GM12878 (cell line): ENCODE results near the gene LEMD2. TPM values are rescaled to one million over a fixed set of nuclear protein-coding genes. Genes with fewer than 3 reads are reported as not detected.

ENCODE experiments used
- ATAC-seq: fragments of 200-7000 bp; cut with Tn5 transposase; 3 replicates; pipeline ENCODE4 v1.9.1; 2020; ENCODE audit warnings: mild to moderate bottlenecking, moderate library complexity
- BruUV-seq: library from RNA; stranded (reverse); fragments of 400-500 nt; replicated peaks from 2 replicates; lab custom pipeline; 2021; lab: Mats Ljungman, UMichigan
- CTCF ChIA-PET: fragments of 300-600 bp; sonication (Branson Sonifier 250); formaldehyde crosslinking; extraction: SDS; loops from one replicate; lab custom pipeline; 2021; ENCODE audit warnings: inconsistent platforms; lab: Yijun Ruan, JAX
- POLR2A ChIA-PET: fragments of 350-600 bp; formaldehyde crosslinking; extraction: SDS; loops from one replicate; lab custom pipeline; 2021; ENCODE audit warnings: inconsistent platforms; lab: Charles Lee
- RAD21 ChIA-PET: fragments of 300-600 bp; sonication (Branson Sonifier 250); formaldehyde crosslinking; loops from one replicate; lab custom pipeline; 2023; ENCODE audit warnings: antibody characterized with exemption; ENCODE audit not compliant: unreplicated experiment; lab: Charles Lee
- SMC1A ChIA-PET: fragments of 300-600 bp; sonication (Branson Sonifier 250); formaldehyde crosslinking; loops from one replicate; lab custom pipeline; 2023; ENCODE audit not compliant: unreplicated experiment, uncharacterized antibody; lab: Charles Lee
- DNase-seq: peaks from one replicate; pipeline ENCODE4 v3.0.0-alpha.2; 2011; ENCODE audit warnings: low read depth, low spot score
- FAIRE-seq: peaks from 3 replicates; lab custom pipeline; 2011; peaks lifted over from hg19 to GRCh38; lab: Jason Lieb, UNC
- H2AFZ ChIP-seq: 2 replicates; pipeline ENCODE4 v1.6.0; 2011; ENCODE audit warnings: low read depth, low read length, control low read depth; ENCODE audit not compliant: control insufficient read depth
- H3K27ac ChIP-seq: 2 replicates; pipeline ENCODE4 v1.5.1; 2011; ENCODE audit warnings: control low read depth; ENCODE audit not compliant: control insufficient read depth, insufficient read depth
- H3K27me3 ChIP-seq, 2 experiments: replicated peaks in 1 of 2; 2 replicates each; pipeline versions ENCODE4 v1.6.0 to v1.6.1; 2011; ENCODE audit warnings: low read length in 1 of 2; ENCODE audit not compliant: control insufficient read depth in 2 of 2, insufficient read depth in 2 of 2
- H3K36me3 ChIP-seq, 2 experiments: 2 replicates each; pipeline ENCODE4 v1.5.1; 2011; ENCODE audit warnings: low read length in 1 of 2; ENCODE audit not compliant: control insufficient read depth in 2 of 2, insufficient read depth in 2 of 2
- H3K4me1 ChIP-seq: 2 replicates; pipeline ENCODE4 v1.6.1; 2011; ENCODE audit warnings: mild to moderate bottlenecking, low read length, moderate library complexity, mixed read lengths; ENCODE audit not compliant: control insufficient read depth, insufficient read depth
- H3K4me2 ChIP-seq: 2 replicates; pipeline ENCODE4 v1.6.0; 2011; ENCODE audit warnings: control low read depth; ENCODE audit not compliant: control insufficient read depth, insufficient read depth
- H3K4me3 ChIP-seq: fragments of 200-600 bp; sonication (generic); 2 replicates; pipeline ENCODE4 v1.5.1; 2016
- H3K79me2 ChIP-seq: 2 replicates; pipeline ENCODE4 v1.6.0; 2011; ENCODE audit warnings: low read length; ENCODE audit not compliant: control insufficient read depth, insufficient read depth
- H3K9ac ChIP-seq: 2 replicates; pipeline ENCODE4 v1.8.0; 2011; ENCODE audit warnings: low read length, control low read depth, mixed read lengths; ENCODE audit not compliant: control insufficient read depth, insufficient read depth
- H3K9me3 ChIP-seq: replicated peaks from 3 replicates; pipeline ENCODE4 v1.5.1; 2011; ENCODE audit warnings: mild to moderate bottlenecking, low read length; ENCODE audit not compliant: control insufficient read depth, insufficient read depth
- H4K20me1 ChIP-seq: 2 replicates; pipeline ENCODE4 v1.6.0; 2011; ENCODE audit not compliant: control insufficient read depth, insufficient read depth
- CREM ChIP-seq: IDR thresholded peaks from 2 replicates; pipeline ENCODE4 v1.6.1; 2014; ENCODE audit warnings: antibody characterized with exemption, low read depth
- GATAD2B ChIP-seq: fragments of 450-650 bp; conservative IDR thresholded peaks from 2 replicates; pipeline ENCODE4 v1.6.1; 2017; ENCODE audit warnings: low read depth, mild to moderate bottlenecking, moderate library complexity
- RELA ChIP-seq: fragments of 450-650 bp; IDR thresholded peaks from 2 replicates; pipeline ENCODE4 v1.8.0; 2014; ENCODE audit warnings: borderline replicate concordance; ENCODE audit not compliant: partially characterized antibody
- ZBTB11 ChIP-seq: fragments of 450-650 bp; formaldehyde crosslinking; IDR thresholded peaks from 2 replicates; pipeline ENCODE4 v1.5.0; 2022; ENCODE audit warnings: mild to moderate bottlenecking, missing genetic modification characterization
- WGBS: methylation state at CpG from one replicate; pipeline ENCODE4 v1.1.6; 2016; ENCODE audit warnings: low lambda C conversion rate; ENCODE audit not compliant: insufficient replicate concordance, insufficient coverage; ENCODE audit errors: missing lambda C conversion rate; 5-methylcytosine and 5-hydroxymethylcytosine counted together
- in situ Hi-C: fragments of 300-500 bp; cut with MboI; formaldehyde crosslinking; loops from 9 replicates; pipeline ENCODE4 v1.14.3; 2018; ENCODE audit warnings: mixed read lengths
- intact Hi-C: fragments of 100-400 bp; cut with micrococcal nuclease; formaldehyde crosslinking; loops from one replicate; pipeline ENCODE4 v1.14.2; 2022; ENCODE audit not compliant: unreplicated experiment
- polyA plus RNA-seq, 11 experiments: library from polyadenylated mRNA; depleted of rRNA in 4 of 11; unstranded in 6 of 11; stranded (reverse) in 5 of 11; fragments of >200 nt; fragmentation: Nextera tagmentation in 4 of 11; fragmentation: Illumina TruSeq in 1 of 11; extraction: Ambion mirVana in 4 of 11; extraction: Trizol in 1 of 11; gene quantifications; 1 replicate in 1 of 11; 2 replicates in 10 of 11; pipeline versions ENCODE4 v1.2.1 to v1.2.3, GENCODE V29; 2011 to 2016; ENCODE audit warnings: inconsistent platforms in 2 of 11, missing spikeins in 2 of 11, low read depth in 1 of 11
- total RNA-seq, 4 experiments: library from RNA; depleted of rRNA in 3 of 4; stranded (reverse); fragments of >200 nt in 3 of 4; fragmentation: Illumina TruSeq in 1 of 4; extraction: Trizol in 1 of 4; gene quantifications; 2 replicates each; pipeline versions ENCODE4 v1.2.1 to v1.2.3, GENCODE V29; 2013 to 2021

Gene LEMD2
- total and polyA plus RNA-seq, 10 of the 15 experiments (the other 5 are each of a cell fraction or from before 2014, with no cell fraction given), result 0.45 to 47.1 (median 22.8) TPM

- TF ChIP-seq ZBTB11 (CRISPR knock-in tag) (no peak), RELA (no peak)
These were observed 9.5 kb upstream of the LEMD2 start (continued) for GRCh38 chr6:33798343-33798848.

DNA sequence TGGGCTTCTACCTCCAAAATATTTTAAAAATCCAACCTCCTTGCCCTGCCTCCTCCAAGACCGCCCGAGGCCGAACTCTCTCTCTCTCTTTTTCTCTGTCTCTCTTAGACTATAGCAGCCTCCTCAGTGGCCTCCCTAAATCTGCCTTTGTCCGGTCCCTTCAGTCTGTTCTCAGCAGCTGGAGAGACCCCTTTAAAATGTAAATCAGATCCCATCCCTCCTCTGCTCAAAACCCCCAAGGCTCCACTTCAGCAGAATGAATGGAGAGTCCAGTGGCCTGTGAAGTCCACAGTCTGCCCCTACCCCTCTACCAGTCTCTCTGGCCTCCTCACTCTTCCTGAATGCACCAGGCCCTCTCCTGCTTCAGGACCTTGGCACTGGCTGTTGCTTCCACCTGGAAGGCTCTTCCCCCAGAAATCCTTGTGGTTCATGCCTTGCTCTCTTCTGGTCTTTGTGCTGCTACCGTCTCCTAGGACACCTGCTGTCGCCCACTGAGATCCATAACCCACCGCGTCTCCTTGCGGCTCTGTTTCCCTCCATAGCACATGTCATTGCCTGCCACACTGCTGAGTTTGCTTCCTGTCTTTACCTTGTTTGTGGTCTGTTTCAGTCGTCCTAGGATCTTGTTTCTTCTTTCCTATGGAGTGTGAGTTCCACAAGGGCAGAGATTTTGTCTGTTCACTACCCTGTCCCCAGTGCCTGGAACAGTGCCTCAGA, 8.9 kb upstream of the LEMD2 start:
- Histone ChIP-seq H3K9me3 (no peaks in the 10 kb centered on the region), H3K27ac (no peak overlapping the region), H2AFZ (no peak overlapping the region), H3K4me1 (no peaks in the 10 kb centered on the region), H3K9ac (no peak overlapping the region), H3K79me2 (no peaks in the 10 kb centered on the region), H4K20me1 (no peaks in the 10 kb centered on the region), H3K4me2 (no peak overlapping the region), H3K27me3 (peaks cover 0 to 6% of the 10 kb centered on the region in 2 experiments), H3K36me3 (no peaks in the 10 kb centered on the region), H3K4me3 (no peak overlapping the region)
- FAIRE-seq, result no peak
- RAD21 ChIA-PET, result no interaction called here
- POLR2A ChIA-PET, result no interaction called here
- DNase-seq, result no peak
- WGBS, result 41% methylated on average over 10 of the region's 10 CpGs
- ATAC-seq, result no peak
- BruUV-seq, result no TSS peak
- in situ Hi-C loops, result no loop called here
- intact Hi-C loops, result no loop called here
- SMC1A ChIA-PET, result no interaction called here
- CTCF ChIA-PET, result interaction anchor here (1.1 kb wide), 1 partner anchor 229 kb away, joined by 4 read pairs; no protein-coding TSS in a partner anchor
- TF ChIP-seq CREM (no peak), GATAD2B (no peak)
